Keratinocyte (primary cell): ENCODE results near the gene CYP4F22.

Experiments
- CTCF ChIP-seq, 3 experiments: IDR thresholded peaks in 1 of 3; conservative IDR thresholded peaks in 1 of 3; optimal IDR thresholded peaks in 1 of 3; 2 replicates in 2 of 3; 3 replicates in 1 of 3; pipeline versions ENCODE3 to v1.5.1; 2011; ENCODE audit warnings: low read length in 3 of 3, mild to moderate bottlenecking in 3 of 3, moderate library complexity in 2 of 3, control low read depth in 1 of 3, inconsistent platforms in 1 of 3; ENCODE audit not compliant: insufficient read depth in 2 of 3; ENCODE audit errors: extremely low read depth in 1 of 3
- EZH2 ChIP-seq: IDR thresholded peaks from one replicate; pipeline ENCODE4 v1.6.1; 2012; ENCODE audit warnings: inconsistent platforms, mild to moderate bottlenecking, low read length, moderate library complexity

GRCh38 chr19:15506074-15506571 lies 2.2 kb upstream of the CYP4F22 start:
- TF ChIP-seq CTCF (optimal IDR thresholded peaks at IDR 0.05 in 1 of 3, IDR thresholded peaks at IDR 0.05 in 1 of 3, conservative IDR thresholded peaks at IDR 0.05 in 1 of 3; ENCODE audit: extremely low read depth in 1 of 3, insufficient read depth in 2 of 3, low read length in 3 of 3) (no peak), EZH2 (no peak)
